Neural progenitor cell (in vitro differentiated cells): Measurements from ENCODE around the gene DEPDC7. TPM values are rescaled to one million over a fixed set of nuclear protein-coding genes. Genes with fewer than 3 reads are reported as not detected.

Experiments used
- DNase-seq: peaks from one replicate; pipeline ENCODE4 v3.0.0-alpha.2; 2016; ENCODE audit warnings: low spot score
- H2AFZ ChIP-seq: fragments of 200-600 bp; sonication (generic); replicated peaks from 2 replicates; pipeline ENCODE4 v1.6.1; 2016; ENCODE audit warnings: antibody characterized with exemption
- H3F3A ChIP-seq: fragments of 200-600 bp; sonication (generic); 2 replicates; pipeline ENCODE4 v1.6.1; 2016; ENCODE audit warnings: antibody characterized with exemption, low read depth
- H3K27ac ChIP-seq: fragments of 200-600 bp; sonication (generic); 2 replicates; pipeline ENCODE4 v1.5.1; 2016; ENCODE audit warnings: mild to moderate bottlenecking
- H3K27me3 ChIP-seq: fragments of 200-600 bp; sonication (generic); 2 replicates; pipeline ENCODE4 v1.6.1; 2016; ENCODE audit warnings: mild to moderate bottlenecking, moderate library complexity
- H3K36me3 ChIP-seq: fragments of 200-600 bp; sonication (generic); 2 replicates; pipeline ENCODE4 v1.5.1; 2016
- H3K4me1 ChIP-seq: fragments of 200-600 bp; sonication (generic); 2 replicates; pipeline ENCODE4 v1.6.1; 2016; ENCODE audit warnings: mixed run types
- H3K4me2 ChIP-seq: fragments of 200-600 bp; sonication (generic); 2 replicates; pipeline ENCODE4 v1.6.1; 2016
- H3K4me3 ChIP-seq: fragments of 200-600 bp; sonication (generic); 2 replicates; pipeline ENCODE4 v1.5.1; 2016
- H3K79me2 ChIP-seq: fragments of 200-600 bp; sonication (generic); 2 replicates; pipeline ENCODE4 v1.6.1; 2016; ENCODE audit warnings: low read depth
- H3K9ac ChIP-seq: fragments of 200-600 bp; sonication (generic); 2 replicates; pipeline ENCODE4 v1.6.1; 2016
- H3K9me3 ChIP-seq: fragments of 200-600 bp; sonication (generic); 2 replicates; pipeline ENCODE4 v1.5.1; 2016; ENCODE audit warnings: low read depth
- H4K20me1 ChIP-seq: fragments of 200-600 bp; sonication (generic); 2 replicates; pipeline ENCODE4 v1.6.1; 2016; ENCODE audit warnings: low read depth
- H3K27ac Mint-ChIP-seq: 3 replicates; pipeline ENCODE4 v1.8.0; 2021; ENCODE audit warnings: mixed read lengths
- H3K27me3 Mint-ChIP-seq: 2 replicates; pipeline ENCODE4 v1.8.0; 2022; ENCODE audit warnings: low read depth, mild to moderate bottlenecking, inconsistent platforms, moderate library complexity, mixed read lengths; ENCODE audit not compliant: insufficient read depth
- H3K36me3 Mint-ChIP-seq: 3 replicates; pipeline ENCODE4 v1.8.0; 2021; ENCODE audit warnings: mixed read lengths
- H3K4me1 Mint-ChIP-seq: 3 replicates; pipeline ENCODE4 v1.8.0; 2021; ENCODE audit warnings: mixed read lengths
- H3K4me3 Mint-ChIP-seq: 3 replicates; pipeline ENCODE4 v1.8.0; 2021; ENCODE audit warnings: mild to moderate bottlenecking, moderate library complexity, mixed read lengths
- H3K9me3 Mint-ChIP-seq: 3 replicates; pipeline ENCODE4 v1.8.0; 2020; ENCODE audit warnings: mixed read lengths
- CTCF ChIP-seq: fragments of 200-600 bp; sonication (generic); IDR thresholded peaks from 2 replicates; pipeline ENCODE4 v1.5.1; 2017; ENCODE audit warnings: antibody characterized with exemption, mild to moderate bottlenecking
- EZH2 ChIP-seq: fragments of 200-600 bp; sonication (generic); IDR thresholded peaks from 2 replicates; pipeline ENCODE4 v1.6.1; 2017; ENCODE audit warnings: antibody characterized with exemption, mild to moderate bottlenecking, moderate library complexity
- EZH2phosphoT487 ChIP-seq: fragments of 200-600 bp; sonication (generic); IDR thresholded peaks from 2 replicates; pipeline ENCODE4 v1.6.1; 2017; ENCODE audit warnings: antibody characterized with exemption
- total RNA-seq: library from RNA; depleted of rRNA; stranded (reverse); fragments of >200 nt; gene quantifications from 2 replicates; pipeline ENCODE4 v1.2.3, GENCODE V29; 2015; ENCODE audit warnings: low replicate concordance

DEPDC7 gene
- total RNA-seq, 1 donor from 2014 or later = 0.39 TPM

GRCh38 chr11:33017965-33018364, 2.3 kb downstream of the DEPDC7 start:
- Mint-ChIP-seq H3K36me3 (no peaks in the 10 kb centered on the region), H3K27me3 (peaks cover 5% of the 10 kb centered on the region), H3K4me1 (peaks cover 15% of the 10 kb centered on the region), H3K9me3 (no peaks in the 10 kb centered on the region), H3K27ac (no peak overlapping the region), H3K4me3 (peak overlapping the region; percentile 49)
- Histone ChIP-seq H3K27me3 (peaks cover 49% of the 10 kb centered on the region), H3K4me3 (no peak overlapping the region), H3K36me3 (no peaks in the 10 kb centered on the region), H3K9me3 (no peaks in the 10 kb centered on the region), H3K9ac (no peak overlapping the region), H3F3A (peaks cover 15% of the 10 kb centered on the region), H3K27ac (no peak overlapping the region), H3K4me2 (no peak overlapping the region), H4K20me1 (no peaks in the 10 kb centered on the region), H3K4me1 (peaks cover 6% of the 10 kb centered on the region), H3K79me2 (no peaks in the 10 kb centered on the region), H2AFZ (no peak overlapping the region)
- TF ChIP-seq CTCF = no peak
- TF ChIP-seq EZH2 = no peak
- TF ChIP-seq EZH2phosphoT487 = no peak
- no peak for DNase-seq

- Mint-ChIP-seq H3K4me1 (peaks cover 15% of the 10 kb centered on the region), H3K36me3 (no peaks in the 10 kb centered on the region), H3K27me3 (peaks cover 2% of the 10 kb centered on the region), H3K9me3 (no peaks in the 10 kb centered on the region), H3K4me3 (no peak overlapping the region), H3K27ac (no peak overlapping the region)
- no peaks in the 10 kb centered on the region for H4K20me1 ChIP-seq
- peaks cover 15% of the 10 kb centered on the region for H3F3A ChIP-seq
- H3K79me2 ChIP-seq = no peaks in the 10 kb centered on the region
- H3K27ac ChIP-seq = no peak overlapping the region
- peaks cover 6% of the 10 kb centered on the region for H3K4me1 ChIP-seq
- no peaks in the 10 kb centered on the region for H3K9me3 ChIP-seq
- H3K9ac ChIP-seq = no peak overlapping the region
- no peak for DNase-seq
- H3K27me3 ChIP-seq = peaks cover 49% of the 10 kb centered on the region
- no peak for TF ChIP-seq CTCF
- no peak for TF ChIP-seq EZH2phosphoT487
- no peak for TF ChIP-seq EZH2
- H3K4me3 ChIP-seq = no peak overlapping the region
- no peaks in the 10 kb centered on the region for H3K36me3 ChIP-seq
- no peak overlapping the region for H3K4me2 ChIP-seq
- H2AFZ ChIP-seq = no peak overlapping the region
Observed at GRCh38 chr11:33018840-33019239, 3.2 kb downstream of the DEPDC7 start.

GRCh38 chr11:33021501-33021900, 5.8 kb downstream of the DEPDC7 start:
- Mint-ChIP-seq H3K4me1 (peaks cover 12% of the 10 kb centered on the region), H3K36me3 (no peaks in the 10 kb centered on the region), H3K4me3 (no peak overlapping the region), H3K9me3 (no peaks in the 10 kb centered on the region), H3K27ac (no peak overlapping the region), H3K27me3 (peaks cover 2% of the 10 kb centered on the region)
- H3K27ac ChIP-seq = no peak overlapping the region
- H3K9me3 ChIP-seq = no peaks in the 10 kb centered on the region
- H3F3A ChIP-seq = peaks cover 10% of the 10 kb centered on the region
- no peaks in the 10 kb centered on the region for H3K79me2 ChIP-seq
- no peak for DNase-seq
- no peaks in the 10 kb centered on the region for H4K20me1 ChIP-seq
- H3K9ac ChIP-seq = no peak overlapping the region
- no peaks in the 10 kb centered on the region for H3K36me3 ChIP-seq
- TF ChIP-seq EZH2 = no peak
- no peak overlapping the region for H3K4me3 ChIP-seq
- no peak overlapping the region for H2AFZ ChIP-seq
- H3K27me3 ChIP-seq = peaks cover 24% of the 10 kb centered on the region
- H3K4me2 ChIP-seq = no peak overlapping the region
- peaks cover 2% of the 10 kb centered on the region for H3K4me1 ChIP-seq

- Histone ChIP-seq H3F3A (peaks cover 6% of the 10 kb centered on the region), H3K27ac (no peak overlapping the region), H3K36me3 (no peaks in the 10 kb centered on the region), H2AFZ (no peak overlapping the region), H3K27me3 (peaks cover 19% of the 10 kb centered on the region), H3K4me1 (no peaks in the 10 kb centered on the region), H3K4me3 (no peak overlapping the region), H3K9ac (no peak overlapping the region), H3K79me2 (no peaks in the 10 kb centered on the region), H3K4me2 (no peak overlapping the region), H3K9me3 (no peaks in the 10 kb centered on the region), H4K20me1 (no peaks in the 10 kb centered on the region)
- DNase-seq = no peak
- no peak overlapping the region for H3K4me3 Mint-ChIP-seq
- no peak overlapping the region for H3K27ac Mint-ChIP-seq
- H3K9me3 Mint-ChIP-seq = no peaks in the 10 kb centered on the region
- TF ChIP-seq EZH2phosphoT487 (no peak), CTCF (no peak), EZH2 (no peak)
- H3K4me1 Mint-ChIP-seq = peaks cover 9% of the 10 kb centered on the region
- no peaks in the 10 kb centered on the region for H3K36me3 Mint-ChIP-seq
- H3K27me3 Mint-ChIP-seq = peaks cover 2% of the 10 kb centered on the region
Observed at GRCh38 chr11:33021937-33022336, 6.3 kb downstream of the DEPDC7 start.
